Measurements from ENCODE around the gene CCDC74A. TPM values are rescaled to one million over a fixed set of nuclear protein-coding genes. Genes with fewer than 3 reads are reported as not detected.
"Not testable (repeated sequence)": the region's sequence is repeated elsewhere in the genome, so short reads cannot be mapped to it uniquely, and the experiment has no call there.

Gene CCDC74A
- total RNA-seq, 1 donor from 2014 or later, result 2.0 TPM

DNA sequence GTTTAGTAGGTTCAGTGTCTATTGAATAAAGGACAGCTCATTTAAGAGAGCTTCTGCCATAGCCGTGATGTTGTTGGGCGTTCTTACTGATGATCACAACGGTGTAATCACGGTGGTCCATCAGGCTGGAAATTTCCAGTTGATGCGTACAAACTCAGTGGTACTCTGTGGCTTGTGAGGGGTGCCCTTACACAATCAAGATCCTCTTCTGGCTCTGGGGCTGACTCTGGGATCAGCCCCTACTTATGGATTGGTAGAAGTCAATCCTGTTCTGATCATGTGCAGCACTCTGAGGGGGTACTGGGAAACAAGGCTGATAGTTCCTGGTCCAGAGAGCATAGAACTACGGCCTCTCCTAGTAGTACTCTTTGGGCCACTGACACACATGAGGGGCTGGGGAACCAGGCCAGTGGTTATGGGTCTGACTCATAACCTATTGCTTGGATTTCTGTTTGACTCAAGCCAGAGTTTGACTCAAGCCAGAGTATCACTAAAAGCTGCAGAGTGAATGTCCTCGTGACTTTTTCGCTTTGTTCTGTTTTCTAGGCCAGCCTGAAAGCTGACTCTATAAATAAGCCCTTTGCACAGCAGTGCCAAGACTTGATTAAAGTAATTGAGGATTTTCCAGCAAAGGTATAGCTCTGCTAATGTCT lies 29.2 kb upstream of the CCDC74A start:
- not testable (repeated sequence) for DNase-seq (ENCODE audit: low spot score)

DNA sequence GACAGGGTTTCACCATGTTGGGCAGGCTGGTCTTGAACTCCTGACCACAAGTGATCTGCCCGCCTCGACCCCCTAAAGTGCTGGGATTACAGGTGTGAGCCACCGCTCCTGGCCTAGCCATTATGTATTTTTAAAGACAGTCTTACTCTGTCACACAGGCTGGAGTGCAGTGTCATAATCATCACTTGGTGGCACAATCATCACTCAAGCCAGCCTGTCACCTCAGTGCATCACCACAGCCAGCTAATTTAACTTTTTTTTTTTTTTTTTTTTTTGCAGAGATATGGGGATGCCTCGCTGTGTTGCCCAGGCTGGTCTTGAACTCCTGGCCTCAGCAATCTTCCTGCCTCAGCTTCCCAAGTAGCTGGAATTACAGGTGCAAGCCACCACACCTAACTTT lies 24.1 kb upstream of the CCDC74A start:
- not testable (repeated sequence) for DNase-seq (ENCODE audit: low spot score)

DNA sequence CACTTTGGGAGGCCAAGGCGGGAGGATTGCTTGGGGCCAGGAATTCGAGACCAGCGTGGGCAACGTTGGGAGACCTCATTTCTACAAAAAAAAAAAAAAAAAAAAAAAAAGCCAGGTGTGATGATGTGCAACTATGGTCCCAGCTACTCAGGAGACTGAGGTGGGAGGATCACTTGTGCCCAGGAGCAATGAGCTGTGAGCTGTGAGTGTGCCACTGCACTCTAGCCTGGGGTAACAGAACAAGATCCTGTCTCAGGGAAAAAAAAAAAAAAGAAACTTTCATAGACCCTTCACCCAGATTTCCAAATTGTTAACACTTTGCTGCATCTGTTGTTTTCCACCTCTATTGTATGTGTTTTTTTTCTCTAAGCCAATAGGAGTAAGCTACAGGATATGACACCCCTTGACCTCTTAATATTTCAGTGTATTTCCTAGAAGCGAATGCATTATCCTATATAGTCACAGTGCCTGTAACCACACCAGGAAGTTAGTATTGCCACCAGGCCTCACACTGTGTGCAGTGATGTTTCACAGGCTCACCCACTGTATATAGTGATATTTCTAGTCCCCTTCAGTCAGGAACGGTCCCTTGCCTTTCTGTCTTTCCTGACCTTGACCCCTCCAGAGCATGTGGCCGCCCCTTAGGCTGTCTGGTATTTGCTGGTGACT lies 23.5 kb upstream of the CCDC74A start:
- not testable (repeated sequence) for DNase-seq (ENCODE audit: low spot score)

DNA sequence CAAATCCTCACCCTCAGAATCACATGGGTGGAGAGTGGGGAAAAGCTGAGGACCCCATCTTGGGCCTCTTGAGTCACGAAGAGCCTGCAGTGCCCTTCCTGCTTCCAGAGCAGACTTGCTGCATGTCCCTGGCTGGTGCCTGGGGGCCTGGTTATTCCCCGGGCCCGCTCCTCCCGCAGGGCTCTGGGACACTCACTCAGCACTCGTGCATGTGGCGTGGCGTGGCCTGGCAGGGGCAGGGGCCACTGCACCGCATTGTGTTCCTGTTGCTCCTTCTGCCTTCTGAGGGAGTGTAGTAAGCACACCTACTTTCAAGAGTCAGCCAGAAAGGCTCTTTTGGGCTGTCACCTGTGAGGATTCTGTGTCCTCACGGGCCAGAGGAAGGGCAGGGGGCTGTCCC lies 18.1 kb upstream of the CCDC74A start:
- DNase-seq (ENCODE audit: low spot score), result no peak

DNA sequence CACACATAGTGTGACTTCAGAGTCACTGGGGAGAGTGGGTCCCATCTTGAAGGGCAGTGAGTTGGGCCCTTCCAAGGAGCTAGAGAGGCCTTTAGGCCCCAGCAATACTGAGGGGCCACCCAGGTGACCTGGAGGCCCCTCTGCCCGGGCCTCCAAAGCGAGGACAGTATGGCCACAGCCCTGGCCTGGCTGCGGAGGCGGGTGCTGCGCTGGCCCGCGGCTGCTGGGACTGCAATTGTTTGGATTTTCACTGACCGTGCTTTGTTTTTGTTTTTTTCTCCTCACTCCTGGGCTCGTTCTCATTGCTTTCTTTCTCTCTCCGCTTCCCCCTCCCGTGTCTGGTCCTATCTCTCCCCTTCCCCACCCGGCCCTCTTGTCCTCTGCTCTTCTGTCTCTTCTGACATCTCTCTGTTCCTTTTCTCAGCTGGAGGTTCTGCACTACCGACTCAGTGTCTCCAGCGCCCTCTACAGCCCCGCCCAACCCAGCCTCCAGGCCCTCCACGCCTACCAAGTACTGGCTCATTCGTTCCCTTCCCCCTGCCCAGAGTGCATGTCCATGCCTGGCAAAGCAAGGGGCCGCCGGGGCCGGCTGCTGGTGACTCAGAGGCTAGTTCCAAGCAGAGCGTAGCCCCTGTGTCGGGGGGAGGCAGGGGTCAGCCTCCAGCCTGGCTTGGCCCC lies 16.3 kb upstream of the CCDC74A start:
- DNase-seq (ENCODE audit: low spot score), result not testable (repeated sequence)

DNA sequence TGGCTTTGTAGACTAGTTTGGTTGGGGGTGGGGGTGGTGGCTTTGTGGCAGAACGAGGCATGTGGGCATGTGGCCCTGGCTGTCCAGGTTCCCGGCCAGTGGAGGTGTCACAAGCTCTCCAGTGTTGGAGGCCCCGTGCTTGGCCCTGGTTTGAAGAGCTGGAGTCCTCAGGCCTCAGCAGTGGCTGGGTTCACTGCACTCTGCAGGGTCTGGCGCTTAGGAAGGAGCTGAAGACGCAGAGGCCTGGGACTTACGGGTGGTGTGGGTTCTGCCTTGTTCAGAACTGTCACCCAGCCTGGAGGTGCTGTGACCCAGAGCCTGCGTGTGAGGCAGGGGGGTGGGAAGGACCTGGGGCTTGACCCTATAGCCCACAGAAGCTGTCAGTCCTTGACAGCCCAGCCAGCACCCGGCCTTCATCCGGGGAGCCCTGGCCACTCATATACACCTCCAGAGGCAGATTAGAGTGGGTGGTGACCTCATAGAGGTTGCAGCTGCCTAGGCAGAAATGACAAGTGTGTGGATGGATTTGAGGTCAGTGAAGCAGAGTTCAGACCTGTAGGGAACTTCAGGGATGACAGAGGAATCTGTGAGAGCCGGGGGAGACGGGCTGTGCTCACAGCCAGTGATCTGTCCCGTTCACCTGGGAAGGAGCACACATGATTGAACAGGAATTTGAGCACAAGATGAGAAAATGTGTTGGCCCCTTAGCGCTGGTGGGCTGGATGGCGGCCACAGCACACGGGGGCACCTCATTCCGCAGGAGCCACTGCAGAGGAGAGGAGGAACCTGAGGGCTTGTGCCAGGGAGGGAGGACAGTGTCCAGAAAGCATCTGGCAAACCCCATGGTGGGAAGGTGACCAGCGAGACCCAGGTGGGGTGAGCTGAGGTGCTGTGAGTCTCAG lies 15.5 kb upstream of the CCDC74A start:
- DNase-seq (ENCODE audit: low spot score), result not testable (repeated sequence)

DNA sequence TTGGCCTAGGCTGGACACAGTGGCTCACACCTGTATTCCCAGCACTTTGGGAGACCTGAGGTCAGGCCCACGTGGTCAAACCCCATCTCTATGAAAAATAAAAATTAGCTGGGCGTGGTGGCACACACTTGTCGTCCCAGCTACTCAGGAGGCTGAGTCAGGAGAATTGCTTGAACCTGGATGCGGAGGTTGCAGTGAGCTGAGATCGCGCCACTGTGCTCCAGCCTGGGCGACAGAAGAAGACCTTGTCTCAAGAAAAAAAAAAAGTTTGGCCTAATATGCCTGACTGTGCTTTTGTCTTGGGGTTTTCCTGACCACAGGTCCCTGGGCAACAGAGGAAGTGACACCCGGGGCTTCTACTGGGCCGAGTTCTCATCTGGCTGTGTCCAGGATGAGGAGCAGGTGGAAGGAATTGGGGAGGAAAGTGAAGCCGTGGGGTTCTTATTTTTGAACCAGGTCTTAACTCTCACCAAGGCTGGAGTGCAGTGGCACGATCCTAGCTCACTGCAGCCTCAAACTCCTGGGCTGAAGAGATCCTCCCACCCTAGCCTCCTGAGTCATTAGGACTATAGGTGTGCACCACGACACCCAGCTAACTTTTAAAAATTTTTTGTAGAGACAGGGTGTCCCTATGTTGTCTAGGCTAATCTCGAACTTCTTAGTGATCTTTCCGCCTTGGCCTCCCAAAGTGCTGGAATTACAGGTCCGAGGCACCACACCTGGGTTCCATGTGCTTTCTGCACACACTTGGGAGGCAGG lies 13.1 kb upstream of the CCDC74A start:
- not testable (repeated sequence) for DNase-seq (ENCODE audit: low spot score)

DNA sequence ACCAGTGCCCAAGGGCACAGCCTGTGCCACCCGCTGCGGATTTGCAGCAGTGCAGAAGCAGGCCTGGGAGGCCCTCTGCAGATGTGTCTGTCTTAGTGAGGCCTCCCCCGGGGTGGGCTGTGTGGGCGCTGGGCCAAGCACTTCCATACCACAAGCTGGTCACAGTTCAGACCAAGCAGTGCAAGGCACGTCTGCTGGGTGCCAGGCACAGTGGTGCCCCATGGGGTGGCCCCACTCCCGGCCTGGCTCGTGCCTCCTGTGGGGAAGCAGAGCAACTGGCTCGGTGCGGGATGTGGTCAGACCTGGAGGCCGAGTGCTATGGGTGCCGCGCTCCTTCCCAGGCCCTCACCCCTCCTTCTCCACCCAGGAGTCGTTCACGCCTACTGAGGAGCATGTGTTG lies 12.5 kb upstream of the CCDC74A start:
- not testable (repeated sequence) for DNase-seq (ENCODE audit: low spot score)

DNA sequence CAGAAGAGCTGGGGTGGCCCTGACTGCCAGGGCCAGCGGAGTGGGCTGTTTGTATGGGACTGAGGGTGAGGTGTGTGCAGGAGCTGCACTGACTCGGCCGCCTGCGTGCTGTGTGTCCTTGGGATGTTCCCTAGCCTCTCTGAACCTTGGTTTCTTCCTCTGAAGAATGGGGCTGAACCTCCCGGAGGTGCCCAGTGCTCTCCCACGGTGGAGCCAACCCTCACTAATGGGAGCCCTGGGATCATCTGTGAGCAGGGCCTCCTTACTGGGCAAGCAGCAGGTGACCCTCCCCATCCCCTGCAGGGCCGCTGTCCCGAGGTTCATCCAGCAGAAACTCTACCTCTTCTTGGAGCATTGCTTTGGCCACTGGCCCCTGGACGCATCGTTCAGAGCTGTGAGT lies 11.7 kb upstream of the CCDC74A start:
- DNase-seq (ENCODE audit: low spot score), result no peak

DNA sequence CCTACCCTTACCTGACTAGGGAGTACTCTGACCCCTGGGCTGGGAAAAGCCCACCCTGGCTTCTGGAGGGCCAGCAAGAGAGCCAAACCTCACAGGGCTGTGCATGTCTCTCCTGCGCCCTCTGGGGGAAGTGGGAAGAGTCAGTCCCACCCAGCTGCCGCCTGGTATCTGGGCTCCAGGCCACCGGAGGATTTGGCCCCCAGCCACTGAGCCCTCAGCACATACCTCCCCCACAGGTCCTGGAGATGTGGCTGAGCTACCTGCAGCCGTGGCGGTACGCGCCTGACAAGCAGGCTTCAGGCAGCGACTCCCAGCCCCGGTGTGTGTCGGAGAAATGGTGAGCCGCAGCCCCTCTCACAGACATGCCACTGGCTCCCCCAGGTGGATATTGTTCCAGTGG lies 11.1 kb upstream of the CCDC74A start:
- not testable (repeated sequence) for DNase-seq (ENCODE audit: low spot score)

DNA sequence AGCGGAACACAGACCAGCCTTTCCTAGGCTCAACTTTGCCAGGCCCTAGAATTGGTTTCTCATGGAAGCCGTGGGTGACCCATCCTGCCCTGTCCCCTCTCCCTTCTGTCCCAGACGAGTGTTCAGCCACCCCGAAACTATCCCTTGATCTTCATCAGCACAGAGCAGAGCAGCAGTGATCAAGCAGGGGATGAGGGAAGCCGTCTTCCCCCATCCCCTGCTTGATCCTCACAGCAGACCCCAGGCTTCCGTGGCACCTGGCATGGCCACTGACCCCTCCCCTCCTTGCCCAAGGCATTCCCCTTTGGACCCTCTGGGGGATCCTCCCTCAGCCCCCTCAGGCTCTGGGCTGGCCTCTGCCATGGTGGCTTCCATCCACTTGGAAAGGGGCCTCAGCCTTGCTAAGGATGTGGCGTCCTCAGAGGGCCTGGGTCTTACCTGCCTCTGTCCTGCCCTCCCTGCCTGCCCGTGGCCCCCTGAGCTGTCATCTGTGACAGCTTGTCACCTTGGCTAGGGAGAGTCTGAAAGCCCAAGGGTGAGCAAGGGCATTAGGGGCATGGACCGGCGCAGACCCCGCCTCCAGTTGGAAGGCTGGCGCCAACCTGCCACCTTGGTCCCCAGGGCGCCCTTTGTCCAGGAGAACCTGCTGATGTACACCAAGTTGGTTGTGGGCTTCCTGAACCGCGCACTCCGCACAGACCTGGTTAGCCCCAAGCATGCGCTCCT lies 10.4 kb upstream of the CCDC74A start:
- DNase-seq (ENCODE audit: low spot score), result no peak

DNA sequence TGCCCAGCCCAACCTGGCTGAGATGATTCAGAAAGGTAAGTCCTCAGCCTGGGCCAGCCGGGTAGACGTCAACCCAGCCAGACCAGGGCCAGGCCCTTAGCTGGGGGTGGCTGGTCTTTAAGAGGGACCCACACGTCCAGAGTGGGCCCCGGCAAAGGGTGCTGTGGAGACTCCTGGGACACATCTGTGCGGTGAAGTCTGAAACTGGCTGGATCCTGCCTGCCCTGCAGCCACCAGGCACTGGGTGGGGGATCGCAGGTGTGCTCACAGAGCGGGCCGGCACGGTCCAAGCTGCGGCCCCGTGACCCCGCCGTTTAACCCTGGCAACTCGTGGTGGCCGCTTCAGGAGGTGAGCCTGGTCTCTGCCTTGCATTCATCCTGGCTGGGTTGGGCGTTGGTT lies 9.8 kb upstream of the CCDC74A start:
- not testable (repeated sequence) for DNase-seq (ENCODE audit: low spot score)

DNA sequence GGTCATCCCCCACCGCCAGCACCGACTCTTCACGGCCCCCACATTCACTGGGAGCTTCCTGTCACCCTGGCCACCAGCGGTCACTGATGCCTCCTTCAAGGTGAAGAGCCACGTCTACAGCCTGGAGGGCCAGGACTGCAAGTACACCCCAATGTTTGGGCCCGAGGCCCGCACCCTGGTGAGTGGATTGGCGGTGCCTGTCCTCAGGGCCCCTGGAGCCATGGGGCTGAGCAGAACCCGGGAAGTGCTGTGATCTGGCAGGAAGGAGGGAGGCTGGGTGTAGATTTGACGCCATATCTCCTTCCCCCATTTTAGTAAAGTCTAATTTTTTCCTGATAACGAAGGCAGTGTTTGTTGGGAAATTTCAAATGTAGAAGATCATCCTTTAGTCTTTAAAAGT lies 9.2 kb upstream of the CCDC74A start:
- DNase-seq (ENCODE audit: low spot score), result not testable (repeated sequence)

DNA sequence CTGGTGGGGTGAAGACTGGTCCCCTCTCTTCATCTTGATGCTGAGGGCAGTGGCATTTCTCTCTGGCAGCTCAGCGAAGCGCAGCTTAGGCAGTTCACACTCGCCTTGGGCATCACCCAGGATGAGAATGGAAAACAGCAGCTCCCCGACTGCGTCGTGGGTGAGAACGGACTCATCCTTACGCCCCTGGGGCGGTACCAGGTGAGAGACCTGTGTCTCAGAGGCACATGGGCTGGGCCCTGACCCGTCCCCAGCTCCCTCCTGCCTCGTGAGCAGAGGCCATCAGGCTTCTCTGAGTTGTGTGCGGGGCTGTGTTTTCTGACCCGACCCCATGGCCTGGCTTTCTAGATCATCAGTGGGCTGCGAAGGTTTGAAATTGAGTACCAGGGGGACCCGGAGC lies 8.2 kb upstream of the CCDC74A start:
- DNase-seq (ENCODE audit: low spot score), result no peak

DNA sequence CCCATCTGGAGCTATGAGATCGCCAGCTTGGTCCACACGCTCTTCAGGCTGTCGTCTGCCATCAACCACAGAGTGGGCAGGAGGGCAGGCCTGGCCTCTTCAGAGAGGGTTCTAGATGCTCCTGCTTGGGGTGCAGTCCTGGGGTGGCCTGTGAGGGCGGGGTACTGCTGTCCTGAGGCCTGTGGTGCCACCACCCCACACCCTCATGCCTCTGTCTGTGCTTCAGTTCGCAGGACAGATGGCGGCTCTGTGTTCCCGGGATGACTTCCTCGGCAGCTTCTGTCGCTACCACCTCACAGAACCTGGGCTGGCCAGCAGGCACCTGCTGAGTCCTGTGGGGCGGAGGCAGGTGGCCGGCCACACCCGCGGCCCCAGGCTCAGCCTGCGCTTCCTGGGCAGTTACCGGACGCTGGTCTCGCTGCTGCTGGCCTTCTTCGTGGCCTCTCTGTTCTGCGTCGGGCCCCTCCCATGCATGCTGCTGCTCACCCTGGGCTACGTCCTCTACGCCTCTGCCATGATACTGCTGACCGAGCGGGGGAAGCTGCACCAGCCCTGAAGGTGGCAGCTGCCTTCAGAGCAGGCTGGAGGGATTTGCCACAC lies 7.7 kb upstream of the CCDC74A start:
- not testable (repeated sequence) for DNase-seq (ENCODE audit: low spot score)

DNA sequence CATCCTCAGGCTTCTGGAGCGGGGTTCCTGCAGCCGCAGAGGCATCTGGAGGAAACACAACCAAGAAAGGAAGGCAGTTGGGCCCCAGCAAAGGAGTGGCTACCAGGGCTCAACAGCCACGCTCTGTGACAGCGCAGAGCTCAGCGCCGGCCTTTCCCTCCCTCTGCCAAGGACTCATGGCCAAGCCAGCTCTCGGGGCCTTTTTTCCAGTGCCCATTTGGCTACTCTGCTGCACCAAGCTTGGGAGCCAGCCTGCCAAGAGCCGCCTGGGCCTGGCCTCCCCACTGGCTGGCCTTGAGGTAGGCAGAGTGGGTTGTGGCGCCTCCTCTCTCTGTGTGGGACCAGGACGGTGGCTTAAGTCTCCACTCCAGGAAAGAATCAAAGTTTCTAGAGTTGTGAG lies 7.2 kb upstream of the CCDC74A start:
- no peak for DNase-seq (ENCODE audit: low spot score)

DNA sequence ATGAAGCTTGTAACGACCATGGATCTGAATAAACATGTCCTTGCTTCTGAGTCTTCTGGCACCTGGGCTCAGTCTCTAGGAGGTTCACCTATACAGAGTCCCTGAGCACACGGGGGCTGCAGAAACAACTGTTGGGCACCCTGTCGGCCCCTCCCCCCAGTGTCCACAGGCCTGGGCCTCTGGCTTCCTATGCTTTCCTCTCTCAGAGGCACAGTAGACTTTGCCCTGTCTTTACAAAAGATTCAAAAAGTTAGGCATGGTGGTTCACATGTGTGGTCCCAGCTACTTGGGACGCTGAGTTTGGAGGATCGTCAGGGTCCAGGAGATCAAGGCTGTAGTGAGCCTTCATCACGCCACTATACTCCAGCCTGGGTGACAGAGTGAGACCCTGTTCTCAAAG lies 6.2 kb upstream of the CCDC74A start:
- not testable (repeated sequence) for DNase-seq (ENCODE audit: low spot score)

DNA sequence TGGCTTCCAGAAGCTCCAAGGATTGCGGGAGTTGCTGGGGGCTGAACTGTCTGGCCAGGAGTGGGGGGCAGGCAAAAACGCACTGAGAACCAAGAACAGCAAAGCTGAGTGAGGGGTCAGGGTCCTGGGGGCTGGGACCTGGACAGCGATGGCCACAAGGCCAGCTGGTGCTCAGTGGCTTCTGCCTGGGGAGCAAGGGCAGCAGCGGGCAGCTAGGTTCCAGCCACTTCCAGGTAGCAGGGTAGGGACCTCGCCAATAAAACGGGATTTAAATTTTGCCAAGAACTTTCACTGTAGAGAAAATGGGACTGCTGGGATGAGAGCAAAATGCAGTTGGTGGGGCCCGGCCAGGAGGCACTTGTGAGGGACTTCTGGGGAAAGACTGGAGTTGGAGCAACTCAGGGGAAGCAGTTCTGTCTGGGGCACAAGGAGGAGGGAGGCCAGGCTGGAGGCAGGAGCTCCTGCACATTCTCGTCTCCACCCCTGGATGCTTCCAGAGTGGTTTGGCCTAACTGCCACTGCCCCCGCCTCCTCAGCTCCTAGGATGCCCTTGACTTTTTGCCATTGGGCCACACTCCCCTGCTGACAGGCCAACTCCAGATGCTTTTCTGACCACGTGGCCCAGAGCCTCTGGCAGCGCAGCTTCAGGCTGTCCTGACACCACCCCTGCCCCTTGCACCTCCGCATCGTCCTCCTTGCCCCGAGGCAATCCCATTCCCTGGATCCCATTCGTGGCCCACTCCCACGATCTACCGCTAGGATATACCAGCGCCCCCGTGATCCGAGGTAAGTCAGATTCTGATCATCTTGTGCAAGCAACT lies 5.5 kb upstream of the CCDC74A start:
- DNase-seq (ENCODE audit: low spot score), result no peak

DNA sequence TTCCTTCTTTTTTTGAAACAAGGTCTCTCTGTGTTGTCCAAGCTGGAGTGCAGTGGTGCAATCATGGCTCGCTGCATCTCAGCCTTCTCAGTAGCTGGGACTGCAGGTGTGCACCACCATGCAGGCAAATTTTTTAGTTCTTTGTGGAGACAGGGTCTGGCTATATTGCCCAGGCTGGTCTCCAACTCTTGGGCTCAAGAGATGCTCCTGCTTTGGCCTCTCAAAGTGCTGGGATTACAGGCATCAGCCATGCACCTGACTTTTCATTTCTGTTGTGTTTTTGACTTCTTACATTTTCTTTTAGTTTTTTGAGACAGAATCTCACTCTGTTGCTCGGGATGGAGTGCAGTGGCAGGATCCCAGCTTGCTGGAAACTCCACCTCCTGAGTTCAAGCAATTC lies 2.4 kb upstream of the CCDC74A start:
- DNase-seq (ENCODE audit: low spot score), result peak; percentile 25
